SK-N-SH (cell line): ENCODE measurements around the gene YY1. TPM values are rescaled to one million over a fixed set of nuclear protein-coding genes. Genes with fewer than 3 reads are reported as not detected.

Experiments used
- CTCF ChIA-PET: fragments of 300-600, 350-600 bp; formaldehyde crosslinking; extraction: SDS; loops from one replicate; lab custom pipeline; 2021; lab: Yijun Ruan, JAX
- POLR2A ChIA-PET: fragments of 350-600 bp; sonication (Branson Sonifier 250); formaldehyde crosslinking; extraction: SDS; loops from one replicate; lab custom pipeline; 2020; ENCODE audit warnings: antibody characterized with exemption, inconsistent platforms; lab: Yijun Ruan, JAX
- DNase-seq: peaks from one replicate; pipeline ENCODE4 v3.0.0; 2012
- H2AFZ ChIP-seq: fragments of 200-600 bp; sonication (generic); 2 replicates; pipeline ENCODE4 v1.8.1; 2016; ENCODE audit warnings: antibody characterized with exemption, mild to moderate bottlenecking, low read depth
- H3F3A ChIP-seq: fragments of 200-600 bp; sonication (generic); replicated peaks from 2 replicates; pipeline ENCODE3; 2016; ENCODE audit warnings: antibody characterized with exemption, mild to moderate bottlenecking; ENCODE audit not compliant: insufficient read depth
- H3K27ac ChIP-seq, 2 experiments: fragments of 200-500 bp in 1 of 2; fragments of 200-600 bp in 1 of 2; sonication (Bioruptor generic) in 1 of 2; sonication (generic), shearing (Covaris generic) in 1 of 2; 2 replicates each; pipeline versions ENCODE4 v1.5.1 to v1.6.1; 2014 to 2016; ENCODE audit warnings: low read depth in 2 of 2, inconsistent platforms in 1 of 2, low read length in 1 of 2, mild to moderate bottlenecking in 1 of 2, mixed read lengths in 1 of 2
- H3K27me3 ChIP-seq: fragments of 200-600 bp; sonication (generic), shearing (Covaris generic); 2 replicates; pipeline ENCODE4 v1.6.1; 2016; ENCODE audit warnings: mixed run types; ENCODE audit not compliant: insufficient read depth
- H3K36me3 ChIP-seq, 2 experiments: fragments of 200-500 bp in 1 of 2; fragments of 200-600 bp in 1 of 2; sonication (Bioruptor generic) in 1 of 2; sonication (generic) in 1 of 2; replicated peaks in 1 of 2; 2 replicates each; pipeline versions ENCODE3 to v1.5.1; 2014 to 2016; ENCODE audit warnings: low read length in 1 of 2, mild to moderate bottlenecking in 1 of 2; ENCODE audit not compliant: insufficient read depth in 2 of 2, control insufficient read depth in 1 of 2
- H3K4me1 ChIP-seq, 2 experiments: fragments of 200-500 bp in 1 of 2; fragments of 200-600 bp in 1 of 2; sonication (Bioruptor generic) in 1 of 2; sonication (generic), shearing (Covaris generic) in 1 of 2; 2 replicates each; pipeline versions ENCODE4 v1.5.1 to v1.6.1; 2014 to 2016; ENCODE audit warnings: low read depth in 1 of 2, low read length in 1 of 2, mixed run types in 1 of 2; ENCODE audit not compliant: insufficient read depth in 2 of 2, control insufficient read depth in 1 of 2
- H3K4me2 ChIP-seq: fragments of 200-600 bp; sonication (generic), shearing (Covaris generic); 2 replicates; pipeline ENCODE4 v1.6.1; 2017; ENCODE audit warnings: mixed run types
- H3K4me3 ChIP-seq, 2 experiments: fragments of 200-500 bp in 1 of 2; fragments of 200-600 bp in 1 of 2; sonication (Bioruptor generic) in 1 of 2; sonication (generic), shearing (Covaris generic) in 1 of 2; 2 replicates each; pipeline versions ENCODE4 v1.5.1 to v1.8.1; 2014 to 2016; ENCODE audit warnings: low read depth in 2 of 2, inconsistent platforms in 1 of 2, low read length in 1 of 2, mild to moderate bottlenecking in 1 of 2, mixed read lengths in 1 of 2, moderate library complexity in 1 of 2
- H3K79me2 ChIP-seq: fragments of 200-600 bp; sonication (generic); 2 replicates; pipeline ENCODE4 v1.8.1; 2017; ENCODE audit warnings: mild to moderate bottlenecking; ENCODE audit not compliant: insufficient read depth
- H3K9ac ChIP-seq: fragments of 200-600 bp; sonication (generic); 2 replicates; pipeline ENCODE4 v1.6.1; 2017; ENCODE audit warnings: mixed run types
- H3K9me2 ChIP-seq: fragments of 200-600 bp; sonication (generic); 2 replicates; pipeline ENCODE4 v1.6.1; 2017; ENCODE audit warnings: mixed run types
- H3K9me3 ChIP-seq: fragments of 200-600 bp; sonication (generic); 2 replicates; pipeline ENCODE4 v1.6.1; 2017; ENCODE audit warnings: mixed run types, mild to moderate bottlenecking, moderate library complexity
- H4K20me1 ChIP-seq: fragments of 200-600 bp; sonication (generic); 2 replicates; pipeline ENCODE4 v1.6.1; 2017; ENCODE audit warnings: mild to moderate bottlenecking, mixed run types; ENCODE audit not compliant: insufficient read depth
- EP300 ChIP-seq, 2 experiments: IDR thresholded peaks; 2 replicates each; pipeline versions ENCODE4 v1.4.0 to v1.6.1; 2012; ENCODE audit warnings: borderline replicate concordance in 1 of 2, low read depth in 1 of 2, low read length in 1 of 2
- FOSL2 ChIP-seq: IDR thresholded peaks from 2 replicates; pipeline ENCODE4 v1.4.0; 2012; ENCODE audit warnings: low read depth, mild to moderate bottlenecking, moderate library complexity, borderline replicate concordance
- GABPA ChIP-seq: IDR thresholded peaks from 2 replicates; pipeline ENCODE4 v1.4.0; 2012; ENCODE audit warnings: low read depth, mild to moderate bottlenecking
- GATA2 ChIP-seq: sonication (generic); formaldehyde crosslinking; IDR thresholded peaks from 2 replicates; pipeline ENCODE4 v1.5.0; 2020; ENCODE audit warnings: mild to moderate bottlenecking, missing genetic modification reagents
- MEF2A ChIP-seq: IDR thresholded peaks from 2 replicates; pipeline ENCODE4 v1.4.0; 2012; ENCODE audit warnings: low read depth, borderline replicate concordance
- MXI1 ChIP-seq: IDR thresholded peaks from 2 replicates; pipeline ENCODE4 v1.6.1; 2012; ENCODE audit warnings: mild to moderate bottlenecking, low read depth, low read length, improper control_type of control experiment
- POLR2AphosphoS5 ChIP-seq: IDR thresholded peaks from 2 replicates; pipeline ENCODE4 v1.6.1; 2012; ENCODE audit warnings: low read depth, low read length
- REST ChIP-seq: IDR thresholded peaks from 2 replicates; pipeline ENCODE4 v1.6.1; 2012; ENCODE audit warnings: mild to moderate bottlenecking, low read depth, low read length, moderate library complexity
- SMC3 ChIP-seq: IDR thresholded peaks from 2 replicates; pipeline ENCODE4 v1.6.1; 2012; ENCODE audit warnings: low read depth, low read length, improper control_type of control experiment
- WGBS: methylation state at CpG from one replicate; pipeline ENCODE4 v1.1.6; 2017; ENCODE audit warnings: low lambda C conversion rate; 5-methylcytosine and 5-hydroxymethylcytosine counted together
- polyA plus RNA-seq, 3 experiments: library from polyadenylated mRNA; depleted of rRNA; stranded (reverse); fragments of >200 nt; gene quantifications; 2 replicates each; pipeline ENCODE4 v1.2.3, GENCODE V29; 2012
- TF ChIP-seq, protein P1 (sequence below): IDR thresholded peaks from 2 replicates; pipeline ENCODE4; 2012
- TF ChIP-seq, protein P2 (sequence below): fragments of 200-600 bp; sonication (generic); IDR thresholded peaks from 2 replicates; pipeline ENCODE4 v1.6.1; 2017; ENCODE audit warnings: antibody characterized with exemption, mild to moderate bottlenecking, moderate library complexity
- TF ChIP-seq, protein P3 (sequence below): IDR thresholded peaks from 2 replicates; pipeline ENCODE4 v1.4.0; 2012; ENCODE audit warnings: low read depth, borderline replicate concordance
- TF ChIP-seq, protein P4 (sequence below): IDR thresholded peaks from 2 replicates; pipeline ENCODE4 v1.4.0; 2012; ENCODE audit warnings: low read depth, borderline replicate concordance

YY1 gene
- polyA plus RNA-seq, 1 of the 3 experiments (the other 2 are of a cell fraction), result 18.1 TPM

GRCh38 chr14:100323942-100324307 lies 85.0 kb downstream of the YY1 start:
- ChIA-PET POLR2A (no interaction called here), CTCF (no interaction called here)
- Histone ChIP-seq H3K9me2 (no peaks in the 10 kb centered on the region), H3K4me2 (no peak overlapping the region), H2AFZ (no peak overlapping the region), H3K36me3 (no peaks in the 10 kb centered on the region), H3K4me1 (no peaks in the 10 kb centered on the region; a peak in 1 of 4 replicates), H3F3A (no peaks in the 10 kb centered on the region), H4K20me1 (no peaks in the 10 kb centered on the region), H3K9me3 (no peaks in the 10 kb centered on the region), H3K4me3 (no peak overlapping the region), H3K79me2 (no peaks in the 10 kb centered on the region), H3K9ac (no peak overlapping the region), H3K27me3 (no peaks in the 10 kb centered on the region), H3K27ac (no peak overlapping the region)
- WGBS, result no CpG with 5 or more reads among the region's 8 CpGs
- TF ChIP-seq, protein P1, sequence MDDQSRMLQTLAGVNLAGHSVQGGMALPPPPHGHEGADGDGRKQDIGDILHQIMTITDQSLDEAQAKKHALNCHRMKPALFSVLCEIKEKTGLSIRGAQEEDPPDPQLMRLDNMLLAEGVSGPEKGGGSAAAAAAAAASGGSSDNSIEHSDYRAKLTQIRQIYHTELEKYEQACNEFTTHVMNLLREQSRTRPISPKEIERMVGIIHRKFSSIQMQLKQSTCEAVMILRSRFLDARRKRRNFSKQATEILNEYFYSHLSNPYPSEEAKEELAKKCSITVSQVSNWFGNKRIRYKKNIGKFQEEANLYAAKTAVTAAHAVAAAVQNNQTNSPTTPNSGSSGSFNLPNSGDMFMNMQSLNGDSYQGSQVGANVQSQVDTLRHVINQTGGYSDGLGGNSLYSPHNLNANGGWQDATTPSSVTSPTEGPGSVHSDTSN, result no peak
- TF ChIP-seq GATA2 (CRISPR knock-in tag), result no peak
- TF ChIP-seq FOSL2, result no peak
- TF ChIP-seq EP300 (IDR thresholded peaks at IDR 0.05; ENCODE audit: borderline replicate concordance in 1 of 2, low read depth in 1 of 2, low read length in 1 of 2), result no peak
- no peak for TF ChIP-seq MXI1
- TF ChIP-seq, protein P2, sequence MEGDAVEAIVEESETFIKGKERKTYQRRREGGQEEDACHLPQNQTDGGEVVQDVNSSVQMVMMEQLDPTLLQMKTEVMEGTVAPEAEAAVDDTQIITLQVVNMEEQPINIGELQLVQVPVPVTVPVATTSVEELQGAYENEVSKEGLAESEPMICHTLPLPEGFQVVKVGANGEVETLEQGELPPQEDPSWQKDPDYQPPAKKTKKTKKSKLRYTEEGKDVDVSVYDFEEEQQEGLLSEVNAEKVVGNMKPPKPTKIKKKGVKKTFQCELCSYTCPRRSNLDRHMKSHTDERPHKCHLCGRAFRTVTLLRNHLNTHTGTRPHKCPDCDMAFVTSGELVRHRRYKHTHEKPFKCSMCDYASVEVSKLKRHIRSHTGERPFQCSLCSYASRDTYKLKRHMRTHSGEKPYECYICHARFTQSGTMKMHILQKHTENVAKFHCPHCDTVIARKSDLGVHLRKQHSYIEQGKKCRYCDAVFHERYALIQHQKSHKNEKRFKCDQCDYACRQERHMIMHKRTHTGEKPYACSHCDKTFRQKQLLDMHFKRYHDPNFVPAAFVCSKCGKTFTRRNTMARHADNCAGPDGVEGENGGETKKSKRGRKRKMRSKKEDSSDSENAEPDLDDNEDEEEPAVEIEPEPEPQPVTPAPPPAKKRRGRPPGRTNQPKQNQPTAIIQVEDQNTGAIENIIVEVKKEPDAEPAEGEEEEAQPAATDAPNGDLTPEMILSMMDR, result no peak
- no peak for TF ChIP-seq MEF2A
- no peak for TF ChIP-seq REST
- TF ChIP-seq, protein P3, sequence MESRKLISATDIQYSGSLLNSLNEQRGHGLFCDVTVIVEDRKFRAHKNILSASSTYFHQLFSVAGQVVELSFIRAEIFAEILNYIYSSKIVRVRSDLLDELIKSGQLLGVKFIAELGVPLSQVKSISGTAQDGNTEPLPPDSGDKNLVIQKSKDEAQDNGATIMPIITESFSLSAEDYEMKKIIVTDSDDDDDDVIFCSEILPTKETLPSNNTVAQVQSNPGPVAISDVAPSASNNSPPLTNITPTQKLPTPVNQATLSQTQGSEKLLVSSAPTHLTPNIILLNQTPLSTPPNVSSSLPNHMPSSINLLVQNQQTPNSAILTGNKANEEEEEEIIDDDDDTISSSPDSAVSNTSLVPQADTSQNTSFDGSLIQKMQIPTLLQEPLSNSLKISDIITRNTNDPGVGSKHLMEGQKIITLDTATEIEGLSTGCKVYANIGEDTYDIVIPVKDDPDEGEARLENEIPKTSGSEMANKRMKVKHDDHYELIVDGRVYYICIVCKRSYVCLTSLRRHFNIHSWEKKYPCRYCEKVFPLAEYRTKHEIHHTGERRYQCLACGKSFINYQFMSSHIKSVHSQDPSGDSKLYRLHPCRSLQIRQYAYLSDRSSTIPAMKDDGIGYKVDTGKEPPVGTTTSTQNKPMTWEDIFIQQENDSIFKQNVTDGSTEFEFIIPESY, result no peak
- no peak for TF ChIP-seq SMC3
- TF ChIP-seq POLR2AphosphoS5, result no peak
- TF ChIP-seq GABPA, result no peak
- TF ChIP-seq, protein P4, sequence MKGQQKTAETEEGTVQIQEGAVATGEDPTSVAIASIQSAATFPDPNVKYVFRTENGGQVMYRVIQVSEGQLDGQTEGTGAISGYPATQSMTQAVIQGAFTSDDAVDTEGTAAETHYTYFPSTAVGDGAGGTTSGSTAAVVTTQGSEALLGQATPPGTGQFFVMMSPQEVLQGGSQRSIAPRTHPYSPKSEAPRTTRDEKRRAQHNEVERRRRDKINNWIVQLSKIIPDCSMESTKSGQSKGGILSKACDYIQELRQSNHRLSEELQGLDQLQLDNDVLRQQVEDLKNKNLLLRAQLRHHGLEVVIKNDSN, result no peak
- no peak for DNase-seq
